ENCODE results near the gene MALRD1.

DNA sequence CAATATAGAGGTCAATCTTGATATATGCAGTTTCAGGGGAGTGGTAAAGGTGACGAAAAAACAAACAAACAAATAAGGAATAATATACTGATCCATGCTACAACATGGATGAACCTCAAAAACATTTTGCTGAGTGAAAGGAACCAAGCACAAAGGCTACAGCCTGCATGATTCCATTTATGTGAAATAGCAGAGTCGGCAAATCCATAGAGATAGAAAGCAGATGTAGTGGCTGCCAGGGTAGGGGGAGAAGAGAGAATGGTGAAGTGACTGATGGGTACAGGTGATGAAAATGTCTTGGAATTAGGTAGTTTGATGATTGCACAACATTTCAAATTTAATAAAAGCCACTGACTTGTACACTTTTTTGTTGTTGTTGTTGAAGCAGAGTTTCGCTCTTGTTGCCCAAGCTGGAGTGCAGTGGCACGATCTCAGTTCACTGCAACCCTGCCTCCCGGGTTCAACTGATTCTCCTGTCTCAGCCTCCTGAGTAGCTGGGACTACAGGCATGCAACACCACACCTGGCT, 71.8 kb downstream of the MALRD1 start:
- TF ChIP-seq POLR2AphosphoS5 (IDR thresholded peaks at IDR 0.05; ENCODE audit: low read depth, low read length) (no peak), CTCF (IDR thresholded peaks at IDR 0.05) (no peak), SIN3A (IDR thresholded peaks at IDR 0.05; ENCODE audit: borderline replicate concordance, insufficient read depth, low read depth, low read length) (no peak)
- TF ChIP-seq, protein P1, sequence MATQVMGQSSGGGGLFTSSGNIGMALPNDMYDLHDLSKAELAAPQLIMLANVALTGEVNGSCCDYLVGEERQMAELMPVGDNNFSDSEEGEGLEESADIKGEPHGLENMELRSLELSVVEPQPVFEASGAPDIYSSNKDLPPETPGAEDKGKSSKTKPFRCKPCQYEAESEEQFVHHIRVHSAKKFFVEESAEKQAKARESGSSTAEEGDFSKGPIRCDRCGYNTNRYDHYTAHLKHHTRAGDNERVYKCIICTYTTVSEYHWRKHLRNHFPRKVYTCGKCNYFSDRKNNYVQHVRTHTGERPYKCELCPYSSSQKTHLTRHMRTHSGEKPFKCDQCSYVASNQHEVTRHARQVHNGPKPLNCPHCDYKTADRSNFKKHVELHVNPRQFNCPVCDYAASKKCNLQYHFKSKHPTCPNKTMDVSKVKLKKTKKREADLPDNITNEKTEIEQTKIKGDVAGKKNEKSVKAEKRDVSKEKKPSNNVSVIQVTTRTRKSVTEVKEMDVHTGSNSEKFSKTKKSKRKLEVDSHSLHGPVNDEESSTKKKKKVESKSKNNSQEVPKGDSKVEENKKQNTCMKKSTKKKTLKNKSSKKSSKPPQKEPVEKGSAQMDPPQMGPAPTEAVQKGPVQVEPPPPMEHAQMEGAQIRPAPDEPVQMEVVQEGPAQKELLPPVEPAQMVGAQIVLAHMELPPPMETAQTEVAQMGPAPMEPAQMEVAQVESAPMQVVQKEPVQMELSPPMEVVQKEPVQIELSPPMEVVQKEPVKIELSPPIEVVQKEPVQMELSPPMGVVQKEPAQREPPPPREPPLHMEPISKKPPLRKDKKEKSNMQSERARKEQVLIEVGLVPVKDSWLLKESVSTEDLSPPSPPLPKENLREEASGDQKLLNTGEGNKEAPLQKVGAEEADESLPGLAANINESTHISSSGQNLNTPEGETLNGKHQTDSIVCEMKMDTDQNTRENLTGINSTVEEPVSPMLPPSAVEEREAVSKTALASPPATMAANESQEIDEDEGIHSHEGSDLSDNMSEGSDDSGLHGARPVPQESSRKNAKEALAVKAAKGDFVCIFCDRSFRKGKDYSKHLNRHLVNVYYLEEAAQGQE (IDR thresholded peaks at IDR 0.05; ENCODE audit: insufficient read depth in 1 of 2, low read depth in 2 of 2, low read length in 1 of 2): no peak

Measured in Panc1 (cell line).